KOPT-K1 (cell line): ENCODE measurements around the gene TNFAIP8L3.
"Not testable (repeated sequence)": the region's sequence is repeated elsewhere in the genome, so short reads cannot be mapped to it uniquely, and the experiment has no call there.

ENCODE experiments used
- H3K27ac ChIP-seq: fragments of 200-600 bp; sonication (generic); 2 replicates; pipeline ENCODE4 v1.5.1; 2016; ENCODE audit warnings: antibody characterized with exemption, mild to moderate bottlenecking, low read depth, low read length; ENCODE audit not compliant: poor library complexity, severe bottlenecking
- H3K36me3 ChIP-seq: fragments of 200-600 bp; sonication (generic); 2 replicates; pipeline ENCODE4 v1.5.1; 2017; ENCODE audit warnings: antibody characterized with exemption, mild to moderate bottlenecking, low read length, moderate library complexity; ENCODE audit not compliant: insufficient read depth
- H3K9me3 ChIP-seq: fragments of 200-600 bp; sonication (generic); 2 replicates; pipeline ENCODE4 v1.5.1; 2017; ENCODE audit warnings: antibody characterized with exemption, low read length, mild to moderate bottlenecking; ENCODE audit not compliant: insufficient read depth, poor library complexity, severe bottlenecking

TNFAIP8L3 gene

DNA sequence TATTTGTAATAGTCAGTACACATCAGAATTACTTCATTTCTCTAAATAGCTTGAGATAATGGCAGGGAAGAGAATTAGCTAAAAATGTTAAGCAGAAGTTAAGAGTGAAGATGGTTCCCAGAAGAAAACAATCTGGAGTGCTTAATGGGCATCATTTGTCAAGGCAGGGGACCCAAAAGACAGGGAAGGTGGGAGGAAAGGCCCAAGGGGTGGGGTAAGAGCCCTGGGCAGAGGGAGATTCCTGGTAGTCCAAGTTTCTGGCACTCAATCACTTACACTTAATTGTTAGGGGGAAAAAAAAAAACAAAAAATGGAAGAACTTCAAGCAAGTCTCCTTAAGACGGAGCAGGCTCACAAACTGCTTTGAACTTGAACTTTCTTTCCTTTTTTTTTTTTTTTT is 28.9 kb downstream of the TNFAIP8L3 start:
- Histone ChIP-seq H3K27ac (no peak overlapping the region), H3K9me3 (no peaks in the 10 kb centered on the region), H3K36me3 (no peaks in the 10 kb centered on the region)

DNA sequence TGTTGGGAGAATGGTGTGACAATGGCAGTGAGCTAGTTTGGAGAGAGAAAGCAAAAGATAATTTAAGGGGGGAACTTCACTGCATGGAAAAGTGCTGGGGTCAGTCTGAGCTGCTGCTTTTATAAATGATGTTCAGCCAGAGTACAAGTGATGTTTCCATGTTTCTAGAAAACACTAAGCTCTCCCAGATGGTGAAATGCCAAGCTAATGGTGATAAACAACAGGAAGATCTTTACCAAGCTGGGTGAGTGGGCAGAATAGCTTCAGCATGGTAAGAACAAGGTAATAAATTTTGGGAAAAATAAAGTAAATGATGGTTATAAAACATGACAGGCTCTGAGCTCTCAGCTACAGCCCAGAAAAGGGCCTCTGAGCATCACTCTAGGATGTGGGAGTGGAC is 29.4 kb downstream of the TNFAIP8L3 start:
- Histone ChIP-seq H3K27ac (no peak overlapping the region), H3K36me3 (no peaks in the 10 kb centered on the region), H3K9me3 (no peaks in the 10 kb centered on the region)

DNA sequence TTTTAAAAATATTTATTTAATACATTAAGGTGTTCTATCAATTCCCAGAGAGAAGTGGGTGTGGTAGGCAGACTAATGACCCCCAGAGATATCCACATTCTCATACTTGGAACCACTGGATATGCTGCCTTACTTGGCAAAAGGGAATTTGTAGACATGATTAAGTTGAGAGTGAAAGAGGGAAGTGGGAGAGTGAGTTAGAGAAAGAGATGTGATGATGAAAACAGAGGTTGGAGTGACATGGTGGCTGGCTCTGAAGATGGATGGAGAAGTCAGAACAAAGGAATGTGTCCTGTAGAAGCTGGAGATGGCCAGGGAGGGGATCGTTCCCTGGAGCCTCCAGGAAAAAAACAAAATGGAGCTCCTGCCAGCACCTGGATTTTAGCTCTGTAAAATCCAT is 32.0 kb downstream of the TNFAIP8L3 start:
- no peaks in the 10 kb centered on the region for H3K36me3 ChIP-seq
- no peaks in the 10 kb centered on the region for H3K9me3 ChIP-seq
- H3K27ac ChIP-seq = no peak overlapping the region

DNA sequence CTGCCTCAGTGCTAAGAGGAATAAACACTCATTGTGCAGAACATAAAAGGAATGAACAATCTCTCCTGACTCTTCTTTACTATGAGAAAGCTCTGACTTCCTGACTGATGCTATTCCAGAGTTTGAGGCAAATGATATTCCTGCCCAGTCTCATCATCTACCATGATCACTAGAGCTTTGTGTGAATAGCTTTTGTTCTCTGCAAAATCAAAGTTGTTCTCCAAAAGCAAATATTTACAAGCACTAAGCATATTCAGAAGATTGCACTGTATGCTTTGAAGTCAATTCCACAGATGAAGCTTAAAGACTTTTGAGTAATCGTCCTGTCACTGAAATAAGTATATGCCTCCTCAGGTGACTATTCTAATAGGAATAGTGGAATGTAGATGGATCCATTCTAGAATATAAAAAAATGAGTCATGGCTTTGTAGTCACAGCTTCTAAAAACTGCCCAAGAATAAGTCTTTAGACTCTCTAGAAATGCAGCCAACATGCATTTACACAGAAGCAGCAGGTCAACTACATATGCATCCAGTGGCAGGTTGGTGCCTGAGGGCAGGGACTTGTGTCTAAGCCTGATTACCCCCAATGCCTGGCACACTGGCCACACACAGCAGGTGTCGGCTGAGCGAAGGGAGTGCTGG is 34.6 kb downstream of the TNFAIP8L3 start:
- Histone ChIP-seq H3K36me3 (no peaks in the 10 kb centered on the region), H3K9me3 (no peaks in the 10 kb centered on the region), H3K27ac (no peak overlapping the region)

DNA sequence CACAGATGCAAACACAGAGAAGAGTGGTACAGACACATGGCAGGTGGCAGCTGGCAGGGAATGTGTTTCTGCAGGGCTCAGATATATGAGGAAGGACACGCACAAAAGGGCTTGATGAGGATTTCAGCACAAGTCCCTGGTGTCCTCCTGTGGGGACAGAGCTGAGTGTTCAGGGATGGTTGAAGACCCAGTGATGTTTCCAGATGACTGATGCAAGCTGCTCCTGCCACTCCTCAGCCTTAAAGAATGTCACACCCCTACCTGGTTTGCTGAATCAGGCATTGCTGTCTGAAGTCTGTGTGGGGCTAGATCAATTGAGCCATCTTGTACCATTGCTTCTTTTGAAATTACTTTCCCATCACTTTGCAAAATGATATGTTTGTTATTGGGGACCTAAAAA is 40.2 kb downstream of the TNFAIP8L3 start:
- Histone ChIP-seq H3K9me3 (no peaks in the 10 kb centered on the region), H3K36me3 (no peaks in the 10 kb centered on the region), H3K27ac (no peak overlapping the region)

DNA sequence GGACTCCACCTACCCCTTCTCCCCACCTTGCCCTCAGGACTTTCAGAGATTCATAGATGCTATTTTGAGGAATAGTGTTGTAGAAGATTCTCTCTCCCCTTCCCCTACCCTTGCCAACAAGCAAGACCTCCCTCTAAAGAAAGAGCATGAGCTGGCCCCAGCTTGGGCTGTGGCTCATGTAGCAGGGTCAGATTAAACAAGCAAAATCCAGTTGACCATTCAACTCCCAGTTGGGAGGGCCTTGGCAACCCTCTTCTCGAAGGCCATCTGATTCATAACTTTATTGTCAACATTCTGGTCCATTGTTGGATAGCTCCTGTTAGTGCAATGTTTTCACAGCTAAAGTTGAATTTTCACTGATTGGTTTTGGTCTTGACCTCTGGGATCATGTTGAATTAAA is 41.1 kb downstream of the TNFAIP8L3 start:
- no peaks in the 10 kb centered on the region for H3K9me3 ChIP-seq
- H3K36me3 ChIP-seq = no peaks in the 10 kb centered on the region
- H3K27ac ChIP-seq = no peak overlapping the region

DNA sequence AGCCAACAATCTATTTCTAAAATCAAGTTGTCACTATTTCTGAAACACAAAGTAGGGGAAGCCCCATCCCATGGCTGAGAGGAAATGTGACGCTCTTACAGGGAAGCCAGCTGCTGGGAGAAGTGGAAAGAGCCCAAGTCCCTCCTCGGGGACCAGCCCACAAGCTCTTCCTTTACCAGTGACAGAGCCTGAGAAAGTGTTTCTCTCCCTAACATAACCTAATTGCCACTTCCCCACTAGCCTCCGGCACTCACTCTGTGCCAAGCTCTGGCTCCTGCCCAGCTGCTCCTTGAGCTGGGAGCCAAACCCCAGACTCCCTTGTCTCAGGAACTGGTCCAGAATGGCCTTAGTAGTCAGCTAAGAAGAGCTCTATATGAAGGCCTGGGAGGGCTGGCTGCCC is 42.9 kb downstream of the TNFAIP8L3 start:
- H3K27ac ChIP-seq = no peak overlapping the region
- no peaks in the 10 kb centered on the region for H3K9me3 ChIP-seq
- H3K36me3 ChIP-seq = no peaks in the 10 kb centered on the region

DNA sequence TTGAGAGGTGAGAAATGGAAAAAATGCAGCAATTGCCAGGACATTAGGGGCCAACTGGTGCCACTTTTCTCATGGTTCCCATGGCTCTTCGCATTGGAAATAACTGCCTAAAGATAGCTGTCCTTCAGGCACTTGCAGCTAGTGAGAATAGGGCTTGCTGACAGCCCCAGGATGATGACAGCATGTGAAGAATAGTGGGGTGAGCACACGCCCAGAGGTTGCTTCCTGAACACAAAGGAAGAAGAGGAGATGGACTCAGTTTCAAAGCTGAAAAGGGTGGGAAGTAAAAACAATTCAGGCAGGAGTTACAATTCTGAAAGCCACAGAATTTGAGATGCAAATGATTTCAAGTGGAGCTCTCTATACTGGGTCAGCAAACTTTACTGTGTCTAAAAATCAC is 45.6 kb downstream of the TNFAIP8L3 start:
- Histone ChIP-seq H3K36me3 (no peaks in the 10 kb centered on the region), H3K9me3 (no peaks in the 10 kb centered on the region), H3K27ac (no peak overlapping the region)

DNA sequence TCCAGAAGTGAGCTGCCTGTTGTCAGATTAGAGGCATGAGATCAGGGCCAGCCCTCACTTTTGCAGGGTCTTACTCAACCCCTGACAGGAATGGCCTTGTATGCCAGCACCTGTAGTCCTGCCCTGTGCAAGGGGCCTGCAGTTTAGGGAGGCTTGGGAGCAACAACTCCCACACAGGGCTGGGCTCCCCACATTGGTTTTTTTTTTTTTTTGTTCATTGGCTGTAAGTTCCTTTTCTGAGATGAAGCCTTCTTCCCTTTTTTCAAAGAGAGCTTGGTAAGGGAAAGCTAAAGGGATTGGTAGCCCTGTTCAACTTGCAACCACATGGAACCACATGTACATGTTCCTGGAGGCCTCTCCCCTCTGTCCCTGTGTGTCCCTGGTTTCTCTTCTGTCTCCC is 46.4 kb downstream of the TNFAIP8L3 start:
- no peaks in the 10 kb centered on the region for H3K36me3 ChIP-seq
- H3K9me3 ChIP-seq = no peaks in the 10 kb centered on the region
- H3K27ac ChIP-seq = no peak overlapping the region

DNA sequence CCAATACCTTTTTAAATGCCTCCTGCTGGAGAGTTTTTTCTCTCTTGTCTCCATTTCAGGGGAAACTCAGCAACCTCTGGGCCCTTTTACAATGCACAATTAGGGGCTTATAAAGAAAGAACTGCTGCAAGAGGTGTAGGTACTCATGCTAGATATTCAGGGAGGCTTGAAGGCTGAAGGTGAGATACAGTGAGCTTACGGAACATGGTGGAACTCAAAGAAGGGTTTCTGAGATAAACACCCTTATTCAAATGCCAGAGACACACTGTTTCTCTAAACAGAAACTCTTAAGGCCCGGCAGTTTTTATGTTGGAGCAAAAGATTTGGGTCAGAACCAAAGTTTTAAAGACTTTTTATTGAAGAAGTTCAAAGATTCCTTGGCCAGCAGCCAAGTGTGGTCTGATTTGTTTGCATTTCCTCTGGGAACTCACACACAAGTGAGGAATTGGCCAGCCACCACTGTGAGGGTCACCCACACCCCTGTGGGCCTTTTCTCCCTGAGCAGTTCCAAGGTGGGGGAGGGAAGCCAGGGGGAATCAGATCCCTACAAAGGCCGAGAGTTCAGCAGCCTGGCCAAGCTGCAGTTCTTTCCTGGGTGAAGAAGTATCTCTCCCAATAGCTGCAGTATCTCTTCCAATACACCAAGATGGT is 47.8 kb downstream of the TNFAIP8L3 start:
- Histone ChIP-seq H3K27ac (no peak overlapping the region), H3K9me3 (no peaks in the 10 kb centered on the region), H3K36me3 (no peaks in the 10 kb centered on the region)

DNA sequence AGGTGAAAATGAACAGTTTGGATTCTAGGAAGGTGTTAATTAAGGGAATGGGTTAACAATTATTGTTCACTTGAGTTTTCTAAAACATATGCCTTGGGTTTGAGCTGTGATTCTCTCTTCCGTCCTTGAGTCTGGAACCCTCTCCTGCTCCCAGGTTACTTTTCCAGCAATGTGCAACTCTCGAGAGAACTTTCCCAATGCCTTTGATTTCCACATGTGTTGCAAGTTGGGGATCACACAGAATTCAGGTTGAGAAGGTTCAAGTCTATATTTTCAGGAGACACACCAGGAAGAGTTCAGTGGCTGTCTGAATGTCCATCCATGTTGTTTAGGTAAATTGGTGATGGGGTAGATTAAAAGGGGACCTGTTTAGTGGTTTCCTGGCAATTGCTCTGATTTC is 48.7 kb downstream of the TNFAIP8L3 start:
- Histone ChIP-seq H3K27ac (no peak overlapping the region), H3K9me3 (no peaks in the 10 kb centered on the region), H3K36me3 (no peaks in the 10 kb centered on the region)

DNA sequence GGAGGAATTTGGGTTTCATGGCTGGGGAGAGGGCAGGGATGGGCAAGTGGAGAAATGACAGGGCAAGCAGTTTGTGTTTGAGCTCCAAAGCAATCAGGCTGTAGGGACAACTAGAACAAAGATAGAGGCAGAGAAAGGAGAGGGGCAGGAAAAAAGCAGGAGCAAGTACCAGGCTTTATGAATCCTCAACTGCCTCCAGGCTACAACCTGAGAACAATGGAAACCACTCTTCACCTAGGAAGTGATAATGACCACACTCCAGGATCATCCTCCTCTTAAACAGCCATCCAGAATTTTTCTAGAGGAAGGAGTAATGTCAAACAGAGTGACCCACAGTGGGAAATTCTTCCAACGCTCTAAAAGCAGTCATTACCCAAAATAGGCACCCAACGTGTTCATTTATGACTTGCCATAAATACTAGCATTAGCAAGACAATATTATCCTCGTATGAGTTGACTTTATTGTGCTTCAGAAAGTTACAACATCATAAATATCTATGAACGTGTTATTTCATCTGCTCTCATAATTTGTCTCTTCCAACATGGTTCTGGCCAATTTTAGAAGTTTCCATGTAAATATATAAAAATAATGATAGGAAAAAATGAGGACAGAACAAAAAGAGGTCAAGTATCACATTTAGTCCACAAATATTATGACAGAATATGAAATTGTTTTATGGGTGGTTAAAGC is 50.5 kb downstream of the TNFAIP8L3 start:
- H3K9me3 ChIP-seq = no peaks in the 10 kb centered on the region
- H3K27ac ChIP-seq = no peak overlapping the region
- no peaks in the 10 kb centered on the region for H3K36me3 ChIP-seq

DNA sequence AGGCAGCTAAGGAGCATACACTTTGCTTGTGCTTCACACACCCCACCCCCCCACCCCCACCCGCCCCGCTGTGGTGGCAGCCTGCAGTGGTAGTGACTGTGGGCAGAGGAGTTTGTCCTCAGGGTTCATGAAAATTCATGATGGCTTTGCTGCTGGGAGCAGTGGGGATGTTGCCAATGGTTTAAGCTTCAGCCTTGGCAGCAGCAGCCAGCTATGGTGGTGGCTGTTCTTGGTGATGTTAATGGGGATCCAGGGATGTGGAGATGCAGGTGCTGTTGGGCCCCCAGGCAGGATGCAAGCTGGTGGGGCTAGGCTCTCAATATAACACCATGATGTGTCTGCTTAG is 55.8 kb downstream of the TNFAIP8L3 start:
- Histone ChIP-seq H3K36me3 (no peaks in the 10 kb centered on the region), H3K27ac (no peak overlapping the region), H3K9me3 (no peaks in the 10 kb centered on the region)

DNA sequence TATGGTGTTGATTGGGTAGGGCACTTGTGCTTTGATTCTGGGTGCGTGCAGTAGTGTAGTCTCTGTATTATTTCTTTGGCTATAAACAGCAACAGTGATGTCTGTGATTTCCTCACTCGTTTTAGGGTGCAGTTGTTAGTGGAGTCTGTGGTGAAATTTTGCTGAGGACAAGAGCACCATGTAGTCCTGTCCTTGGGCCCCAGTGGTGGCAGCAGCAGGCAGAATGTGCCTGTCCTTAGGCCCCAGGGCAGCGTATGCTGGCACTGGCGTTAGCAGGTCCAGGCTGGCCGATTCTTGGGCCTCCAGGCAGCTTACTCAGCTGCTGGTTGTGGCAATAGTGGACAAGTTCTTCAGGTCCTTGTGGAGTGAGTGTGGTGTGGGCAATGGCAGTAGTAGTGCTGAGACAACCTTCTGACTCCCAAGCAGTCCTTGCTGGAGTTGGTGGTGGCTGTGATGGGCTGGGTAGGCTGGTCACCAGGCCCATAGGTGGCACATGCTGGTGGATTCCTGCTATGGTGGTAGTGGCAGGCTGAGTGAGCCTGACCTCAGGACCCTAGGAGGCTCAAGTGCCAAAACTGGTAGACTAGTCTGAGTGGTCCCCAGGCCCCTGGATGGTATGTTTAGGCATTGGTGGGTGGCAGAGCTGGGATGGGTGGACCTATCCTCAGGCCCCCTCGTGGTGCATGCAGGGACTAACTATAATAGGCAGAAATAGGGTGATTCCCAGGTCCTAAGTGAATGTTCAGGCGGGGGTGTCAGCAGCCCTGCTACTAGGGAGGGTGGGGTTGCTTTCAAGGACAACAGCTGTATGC is 56.3 kb downstream of the TNFAIP8L3 start:
- H3K27ac ChIP-seq = no peak overlapping the region
- H3K36me3 ChIP-seq = no peaks in the 10 kb centered on the region
- no peaks in the 10 kb centered on the region for H3K9me3 ChIP-seq

DNA sequence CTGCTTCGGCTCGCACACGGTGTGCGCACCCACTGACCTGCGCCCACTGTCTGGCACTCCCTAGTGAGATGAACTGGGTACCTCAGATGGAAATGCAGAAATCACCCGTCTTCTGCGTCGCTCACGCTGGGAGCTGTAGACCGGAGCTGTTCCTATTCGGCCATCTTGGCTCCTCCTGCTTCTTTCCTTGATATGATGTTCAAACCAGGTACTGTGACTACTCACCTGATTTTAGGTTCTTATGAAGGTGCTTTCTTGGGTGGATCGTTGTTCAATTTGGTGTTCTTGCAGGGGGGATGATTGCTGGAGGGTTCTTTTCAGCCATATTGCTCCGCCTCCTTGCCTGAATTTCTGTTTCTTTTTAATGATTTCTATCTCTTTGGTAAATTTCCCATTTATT is 57.2 kb downstream of the TNFAIP8L3 start:
- not testable (repeated sequence) for H3K9me3 ChIP-seq, H3K27ac ChIP-seq, H3K36me3 ChIP-seq
